ENCODE data around the gene SSNA1.

SSNA1 gene

GRCh38 chr9:137211532-137211931 lies 23.1 kb downstream of the SSNA1 start:
- TF ChIP-seq CTCF (conservative IDR thresholded peaks at IDR 0.05; ENCODE audit: control insufficient read depth, insufficient read depth, low read depth, low read length) = no peak
- DNase-seq (ENCODE audit: low read depth) = no peak
- H3K4me3 ChIP-seq (ENCODE audit: control insufficient read depth, low read depth, low read length) = no peak overlapping the region

DNA sequence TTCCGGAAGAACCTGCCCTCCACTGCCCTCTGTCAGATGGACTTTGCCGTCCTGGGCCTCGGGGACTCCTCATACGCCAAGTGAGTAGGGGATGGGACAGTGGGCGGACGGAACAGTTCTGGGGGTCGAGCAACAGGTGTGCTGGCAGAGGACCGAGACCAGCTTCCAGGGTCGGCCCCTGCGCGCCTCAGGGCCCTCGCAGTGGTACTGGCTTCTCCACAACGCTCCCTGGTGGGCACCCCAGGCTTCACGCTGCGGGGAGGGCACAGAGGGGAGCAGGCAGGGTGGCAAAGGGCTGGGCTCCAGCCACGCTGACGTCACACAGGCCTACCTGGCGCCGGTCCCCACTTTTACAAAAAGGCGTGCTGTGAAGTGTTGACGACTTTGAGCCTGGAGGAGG lies 24.0 kb downstream of the SSNA1 start:
- DNase-seq (ENCODE audit: low read depth) = no peak
- no peak overlapping the region for H3K4me3 ChIP-seq (ENCODE audit: control insufficient read depth, low read depth, low read length)
- TF ChIP-seq CTCF (conservative IDR thresholded peaks at IDR 0.05; ENCODE audit: control insufficient read depth, insufficient read depth, low read depth, low read length) = no peak

DNA sequence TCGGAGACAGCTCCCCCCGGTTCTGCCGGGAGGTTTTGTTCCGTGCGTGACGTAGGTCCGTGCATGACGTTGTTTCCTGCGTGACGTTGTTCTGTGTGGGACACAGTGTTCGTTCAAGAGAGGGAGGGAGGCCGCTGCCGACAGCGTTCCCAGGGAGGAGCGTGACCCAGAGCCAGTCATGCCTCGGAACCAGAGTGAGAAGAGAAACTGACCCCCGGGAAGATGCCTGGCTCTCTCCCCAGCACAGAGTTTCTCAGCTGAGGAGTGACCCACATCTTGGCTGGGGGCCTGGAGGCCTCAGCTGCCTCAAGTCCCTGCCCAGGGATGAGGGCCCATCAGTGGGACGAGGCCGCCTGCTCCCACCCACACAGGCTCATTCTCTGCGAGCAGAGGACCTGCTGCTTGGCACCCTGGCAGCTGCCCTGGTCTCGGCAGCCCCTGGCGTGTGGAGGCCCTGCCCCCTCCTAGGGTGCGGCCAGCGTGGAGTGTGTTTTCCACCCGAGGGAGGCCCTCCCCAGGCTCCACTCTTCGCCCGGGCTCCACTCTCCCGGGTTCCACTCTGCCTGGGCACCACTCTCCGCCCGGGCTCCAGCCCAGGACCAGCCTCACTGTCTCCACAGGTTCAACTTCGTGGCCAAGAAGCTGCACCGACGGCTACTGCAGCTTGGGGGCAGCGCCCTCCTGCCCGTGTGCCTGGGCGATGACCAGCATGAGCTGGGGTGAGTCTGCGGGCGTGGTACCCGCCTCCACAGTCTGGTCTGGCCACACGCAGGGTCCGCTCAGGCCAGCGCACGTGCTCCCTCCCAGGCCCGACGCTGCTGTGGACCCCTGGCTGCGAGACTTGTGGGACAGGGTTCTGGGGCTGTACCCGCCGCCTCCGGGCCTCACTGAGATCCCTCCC lies 24.9 kb downstream of the SSNA1 start:
- no peak for TF ChIP-seq CTCF (conservative IDR thresholded peaks at IDR 0.05; ENCODE audit: control insufficient read depth, insufficient read depth, low read depth, low read length)
- H3K4me3 ChIP-seq (ENCODE audit: control insufficient read depth, low read depth, low read length) = no peak overlapping the region
- peak; percentile 62 for DNase-seq (ENCODE audit: low read depth)

- no peak for TF ChIP-seq CTCF (conservative IDR thresholded peaks at IDR 0.05; ENCODE audit: control insufficient read depth, insufficient read depth, low read depth, low read length)
- DNase-seq (ENCODE audit: low read depth) = no peak
- H3K4me3 ChIP-seq (ENCODE audit: control insufficient read depth, low read depth, low read length) = no peak overlapping the region
Measured at GRCh38 chr9:137214620-137215019, 26.1 kb downstream of the SSNA1 start.

DNA sequence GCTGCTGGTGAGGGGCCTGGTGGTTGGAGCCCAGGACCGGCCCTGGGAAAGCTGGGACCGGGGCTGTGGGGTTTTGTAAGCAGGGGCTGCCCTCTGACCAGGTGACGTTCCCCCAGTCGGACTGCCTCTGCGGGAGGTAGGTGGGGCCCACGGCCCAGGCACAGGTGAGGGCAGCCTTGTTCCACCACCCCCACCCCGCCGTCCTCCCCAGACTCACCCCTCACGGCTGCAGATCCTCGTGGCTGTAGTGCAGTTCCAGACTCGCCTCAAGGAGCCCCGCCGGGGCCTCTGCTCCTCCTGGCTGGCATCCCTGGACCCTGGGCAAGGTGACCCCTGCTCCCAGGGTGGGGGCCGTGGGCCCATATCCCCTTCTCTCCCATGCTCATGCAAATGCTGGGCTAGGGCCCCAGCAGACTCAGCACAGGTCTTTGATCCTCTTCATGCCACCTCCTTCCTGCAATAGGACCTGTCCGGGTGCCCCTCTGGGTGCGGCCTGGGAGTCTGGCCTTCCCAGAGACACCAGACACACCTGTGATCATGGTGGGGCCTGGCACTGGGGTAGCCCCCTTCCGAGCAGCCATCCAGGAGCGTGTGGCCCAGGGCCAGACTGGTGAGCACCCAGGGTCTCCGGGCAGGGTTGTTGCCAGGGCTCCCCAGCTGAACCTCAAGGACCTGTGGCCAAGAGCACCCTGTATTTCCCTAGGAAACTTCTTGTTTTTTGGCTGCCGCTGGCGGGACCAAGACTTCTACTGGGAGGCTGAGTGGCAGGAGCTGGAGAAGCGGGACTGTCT lies 26.9 kb downstream of the SSNA1 start:
- DNase-seq (ENCODE audit: low read depth) = no peak
- no peak for TF ChIP-seq CTCF (conservative IDR thresholded peaks at IDR 0.05; ENCODE audit: control insufficient read depth, insufficient read depth, low read depth, low read length)
- no peak overlapping the region for H3K4me3 ChIP-seq (ENCODE audit: control insufficient read depth, low read depth, low read length)

GRCh38 chr9:137216188-137216965 lies 27.9 kb downstream of the SSNA1 start:
- no peak for DNase-seq (ENCODE audit: low read depth)
- TF ChIP-seq CTCF (conservative IDR thresholded peaks at IDR 0.05; ENCODE audit: control insufficient read depth, insufficient read depth, low read depth, low read length) = no peak
- H3K4me3 ChIP-seq (ENCODE audit: control insufficient read depth, low read depth, low read length) = no peak overlapping the region

Data from fibroblast of mammary gland (primary cell).